Type B pancreatic cell (in vitro differentiated cells): ENCODE data around the gene SERINC2. TPM values are rescaled to one million over a fixed set of nuclear protein-coding genes. Genes with fewer than 3 reads are reported as not detected.
A peak's percentile ranks its signal among the peaks of the same experiment; 100 is the strongest.

Experiments
- DNase-seq: peaks from one replicate; pipeline ENCODE4 v3.0.0; 2021; ENCODE audit warnings: mixed read lengths; ENCODE audit not compliant: unreplicated experiment; ENCODE audit errors: extremely low spot score
- H3K27ac Mint-ChIP-seq: 2 replicates; pipeline ENCODE4 v1.8.0; 2021; ENCODE audit warnings: mild to moderate bottlenecking, mixed read lengths
- H3K27me3 Mint-ChIP-seq: 2 replicates; pipeline ENCODE4 v1.8.0; 2021; ENCODE audit warnings: mixed read lengths
- H3K36me3 Mint-ChIP-seq: 2 replicates; pipeline ENCODE4 v1.8.0; 2021; ENCODE audit warnings: mixed read lengths
- H3K4me1 Mint-ChIP-seq: one replicate; pipeline ENCODE4 v1.8.0; 2021; ENCODE audit warnings: mixed read lengths; ENCODE audit not compliant: unreplicated experiment
- H3K4me3 Mint-ChIP-seq: 2 replicates; pipeline ENCODE4 v1.8.0; 2021; ENCODE audit warnings: mild to moderate bottlenecking, mixed read lengths
- H3K9me3 Mint-ChIP-seq: 2 replicates; pipeline ENCODE4 v1.8.0; 2021; ENCODE audit warnings: mixed read lengths
- total RNA-seq: library from RNA; stranded (reverse); gene quantifications from 2 replicates; pipeline ENCODE4 v1.2.1, GENCODE V29; 2021; ENCODE audit warnings: low replicate concordance
- TF ChIP-seq, protein P1 (sequence below): fragments of 200-600 bp; sonication (generic); conservative IDR thresholded peaks from 2 replicates; pipeline ENCODE4 v1.5.0; 2021; ENCODE audit warnings: antibody characterized with exemption, mild to moderate bottlenecking

Gene SERINC2
- total RNA-seq, 1 donor from 2014 or later = 77.7 TPM

DNA sequence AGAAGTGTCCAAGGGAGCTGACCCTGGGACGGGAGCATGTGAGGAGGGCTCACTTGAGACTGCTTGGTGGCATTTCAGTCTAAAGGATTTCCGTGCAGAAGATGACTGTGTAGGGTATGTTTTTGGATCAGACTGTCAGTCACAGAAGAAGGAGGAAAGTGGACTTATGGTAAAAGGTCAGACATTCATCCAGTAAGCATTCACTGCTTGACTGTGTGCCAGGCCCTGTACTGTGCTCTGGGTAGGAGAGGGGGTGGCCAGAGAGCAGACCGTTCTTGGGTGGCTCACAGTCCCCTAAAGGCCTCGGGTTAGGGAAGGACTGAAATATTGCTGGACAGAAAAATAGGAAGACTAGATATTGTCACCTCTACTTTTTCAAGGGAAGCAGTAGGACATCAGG is 2.1 kb upstream of the SERINC2 start:
- TF ChIP-seq, protein P1, sequence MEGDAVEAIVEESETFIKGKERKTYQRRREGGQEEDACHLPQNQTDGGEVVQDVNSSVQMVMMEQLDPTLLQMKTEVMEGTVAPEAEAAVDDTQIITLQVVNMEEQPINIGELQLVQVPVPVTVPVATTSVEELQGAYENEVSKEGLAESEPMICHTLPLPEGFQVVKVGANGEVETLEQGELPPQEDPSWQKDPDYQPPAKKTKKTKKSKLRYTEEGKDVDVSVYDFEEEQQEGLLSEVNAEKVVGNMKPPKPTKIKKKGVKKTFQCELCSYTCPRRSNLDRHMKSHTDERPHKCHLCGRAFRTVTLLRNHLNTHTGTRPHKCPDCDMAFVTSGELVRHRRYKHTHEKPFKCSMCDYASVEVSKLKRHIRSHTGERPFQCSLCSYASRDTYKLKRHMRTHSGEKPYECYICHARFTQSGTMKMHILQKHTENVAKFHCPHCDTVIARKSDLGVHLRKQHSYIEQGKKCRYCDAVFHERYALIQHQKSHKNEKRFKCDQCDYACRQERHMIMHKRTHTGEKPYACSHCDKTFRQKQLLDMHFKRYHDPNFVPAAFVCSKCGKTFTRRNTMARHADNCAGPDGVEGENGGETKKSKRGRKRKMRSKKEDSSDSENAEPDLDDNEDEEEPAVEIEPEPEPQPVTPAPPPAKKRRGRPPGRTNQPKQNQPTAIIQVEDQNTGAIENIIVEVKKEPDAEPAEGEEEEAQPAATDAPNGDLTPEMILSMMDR = no peak
- no peak for DNase-seq
- peak overlapping the region; percentile 73 for H3K4me3 Mint-ChIP-seq
- peak overlapping the region; percentile 3 for H3K27ac Mint-ChIP-seq
- H3K36me3 Mint-ChIP-seq = no peaks in the 10 kb centered on the region
- peaks cover 27% of the 10 kb centered on the region for H3K4me1 Mint-ChIP-seq
- H3K27me3 Mint-ChIP-seq = peaks cover 39% of the 10 kb centered on the region
- no peaks in the 10 kb centered on the region for H3K9me3 Mint-ChIP-seq

DNA sequence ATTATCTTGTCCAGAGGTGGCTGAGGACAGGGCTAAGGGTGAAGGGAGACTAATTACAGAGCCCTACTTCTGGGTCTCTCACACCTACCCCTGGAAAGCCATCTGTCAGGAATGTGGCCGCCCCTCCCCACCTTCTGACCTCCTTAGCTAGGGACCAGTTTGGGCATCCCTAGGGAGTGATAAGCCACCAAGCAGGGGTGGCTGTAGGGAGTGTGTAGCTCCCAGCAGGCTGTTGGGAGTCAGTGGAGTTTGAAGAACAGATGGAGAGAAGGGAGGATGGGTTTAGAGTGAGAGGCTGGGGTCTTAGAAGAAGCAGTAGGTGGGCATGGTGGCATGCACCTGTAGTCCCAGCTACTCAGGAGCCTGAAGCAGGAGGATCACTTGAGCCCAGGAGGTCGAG is 808 bp upstream of the SERINC2 start:
- peaks cover 36% of the 10 kb centered on the region for H3K4me1 Mint-ChIP-seq
- peaks cover 3% of the 10 kb centered on the region for H3K36me3 Mint-ChIP-seq
- H3K27ac Mint-ChIP-seq = peak overlapping the region; percentile 77
- no peak for DNase-seq
- H3K27me3 Mint-ChIP-seq = peaks cover 39% of the 10 kb centered on the region
- no peaks in the 10 kb centered on the region for H3K9me3 Mint-ChIP-seq
- H3K4me3 Mint-ChIP-seq = peak overlapping the region; percentile 85
- TF ChIP-seq, protein P1 = no peak

DNA sequence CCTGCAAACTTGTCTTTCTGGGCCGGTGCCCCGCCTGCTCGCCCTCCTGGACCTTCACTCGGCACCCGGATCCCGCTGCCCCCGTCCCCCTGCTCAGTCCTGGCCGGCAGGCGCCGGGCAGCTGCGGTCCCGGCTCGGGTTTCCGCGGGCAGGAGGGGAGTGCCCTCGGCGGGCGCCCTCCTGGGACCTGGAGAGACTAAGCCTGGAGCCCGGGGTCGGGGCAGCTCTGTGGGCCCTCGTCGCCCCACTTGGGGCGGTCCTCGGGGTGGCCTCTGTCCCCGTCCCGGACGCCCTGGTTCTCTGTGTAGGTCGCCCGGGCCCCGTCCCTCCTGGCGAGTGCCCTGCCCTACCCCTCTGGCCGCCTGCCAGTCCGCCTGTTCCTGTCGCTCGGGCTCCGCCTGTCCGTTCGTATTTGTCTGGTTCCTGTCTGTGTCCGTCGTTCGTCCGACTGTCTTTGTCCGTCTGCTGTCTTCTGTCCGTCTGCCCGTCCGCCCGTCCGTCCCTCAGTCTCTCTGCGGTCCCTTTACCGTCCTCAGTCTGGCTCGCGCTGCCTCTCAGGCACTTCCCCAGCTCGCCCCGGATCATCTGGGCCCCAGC is 490 bp downstream of the SERINC2 start:
- H3K4me1 Mint-ChIP-seq = peaks cover 41% of the 10 kb centered on the region
- TF ChIP-seq, protein P1 = no peak
- H3K9me3 Mint-ChIP-seq = no peaks in the 10 kb centered on the region
- peak overlapping the region; percentile 98 for H3K4me3 Mint-ChIP-seq
- no peak for DNase-seq
- peaks cover 7% of the 10 kb centered on the region for H3K36me3 Mint-ChIP-seq
- peak overlapping the region; percentile 94 for H3K27ac Mint-ChIP-seq
- H3K27me3 Mint-ChIP-seq = peaks cover 38% of the 10 kb centered on the region

DNA sequence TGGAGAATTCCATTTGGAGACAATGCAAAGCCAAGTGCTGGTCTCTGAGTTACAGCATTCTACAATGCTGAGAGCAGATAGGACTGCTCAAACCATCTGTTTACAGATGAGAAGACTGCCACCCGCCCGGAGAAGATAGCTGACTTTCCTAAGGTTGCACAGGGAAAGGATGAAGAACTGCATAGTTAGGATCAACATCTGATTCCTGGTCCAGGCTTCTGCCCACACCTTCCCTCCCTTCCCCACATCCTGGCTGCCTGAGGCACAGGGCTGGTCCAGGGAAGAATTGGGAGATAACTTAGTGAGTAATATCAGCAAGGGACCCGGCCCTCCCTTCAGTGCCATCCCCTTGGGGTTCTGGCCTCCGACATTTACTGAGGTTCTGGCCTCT is 2.0 kb downstream of the SERINC2 start:
- peak overlapping the region; percentile 94 for H3K27ac Mint-ChIP-seq
- H3K9me3 Mint-ChIP-seq = no peaks in the 10 kb centered on the region
- DNase-seq = no peak
- TF ChIP-seq, protein P1 = no peak
- peak overlapping the region; percentile 98 for H3K4me3 Mint-ChIP-seq
- H3K4me1 Mint-ChIP-seq = peaks cover 33% of the 10 kb centered on the region
- H3K36me3 Mint-ChIP-seq = peaks cover 7% of the 10 kb centered on the region
- H3K27me3 Mint-ChIP-seq = peaks cover 26% of the 10 kb centered on the region

DNA sequence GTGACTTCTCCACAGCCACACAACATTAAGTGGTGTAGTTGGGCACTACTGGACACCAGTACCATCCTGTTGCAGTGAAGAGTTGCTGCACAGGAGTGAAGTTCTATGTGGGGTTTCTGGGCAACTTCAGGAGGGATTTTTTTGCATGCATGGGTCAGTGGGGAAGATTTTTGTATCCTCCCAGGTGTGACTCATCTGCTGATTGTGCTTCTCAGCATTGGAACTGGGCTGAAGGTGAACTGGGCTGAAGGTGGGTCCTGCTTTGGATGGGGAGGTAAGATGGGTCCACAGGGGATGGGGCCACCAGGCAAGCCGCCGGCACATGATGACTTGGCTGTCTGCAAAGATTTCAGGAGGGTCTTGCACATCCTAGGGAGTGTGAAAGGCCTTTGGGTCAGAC is 2.6 kb downstream of the SERINC2 start:
- Mint-ChIP-seq H3K27ac (peak overlapping the region; percentile 5), H3K27me3 (peaks cover 22% of the 10 kb centered on the region), H3K4me3 (peak overlapping the region; percentile 98), H3K4me1 (peaks cover 33% of the 10 kb centered on the region), H3K36me3 (peaks cover 7% of the 10 kb centered on the region), H3K9me3 (no peaks in the 10 kb centered on the region)
- TF ChIP-seq, protein P1 = no peak
- no peak for DNase-seq
